ENCODE data around the gene PSAT1.

The PSAT1 gene

DNA sequence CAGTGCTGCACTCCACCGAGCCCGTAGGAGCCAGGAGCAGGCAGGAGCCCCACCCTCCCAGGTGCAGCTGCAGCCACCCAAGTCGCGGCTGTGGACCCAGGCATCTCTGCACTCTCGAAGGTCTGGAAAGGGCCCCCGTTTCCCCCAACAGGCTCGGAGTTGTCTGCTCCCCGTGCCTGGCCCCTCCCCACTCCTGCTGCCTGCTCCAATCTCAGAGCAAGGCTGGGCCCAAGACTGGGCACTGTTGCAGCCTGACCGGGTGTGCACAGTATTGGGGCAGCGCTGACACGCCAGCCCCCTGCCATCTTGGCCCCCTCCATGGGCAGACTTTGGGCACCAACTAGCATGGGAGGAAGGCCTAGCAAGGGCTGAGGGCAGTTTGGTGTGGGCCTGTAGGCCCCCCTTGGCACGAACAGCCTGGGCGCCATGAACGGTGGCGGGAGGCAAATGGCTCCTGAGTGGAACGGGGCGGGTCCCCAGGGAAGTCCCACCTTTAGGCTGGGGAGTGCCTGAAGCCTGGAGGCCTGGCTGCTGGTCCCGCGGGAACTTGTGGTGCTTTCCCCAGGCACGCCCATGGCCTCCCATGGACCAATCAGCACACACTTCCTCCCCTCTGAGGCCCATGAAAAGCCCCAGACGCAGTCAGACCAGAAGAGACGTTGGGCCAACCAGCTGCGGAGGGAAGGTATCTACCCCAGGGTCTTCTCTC is 60.4 kb downstream of the PSAT1 start:
- Histone ChIP-seq H3K27ac (ENCODE audit: low read length) (no peak overlapping the region), H3K27me3 (ENCODE audit: insufficient read depth, low read length) (no peaks in the 10 kb centered on the region), H3K4me3 (ENCODE audit: low read length) (no peak overlapping the region), H3K4me1 (ENCODE audit: insufficient read depth, low read length) (no peaks in the 10 kb centered on the region), H3K36me3 (ENCODE audit: insufficient read depth, low read depth, low read length) (peaks cover 4% of the 10 kb centered on the region; the same call in 1 of the 2 replicates), H3K9me3 (ENCODE audit: insufficient read depth, low read depth, low read length) (no peaks in the 10 kb centered on the region), H3K9ac (ENCODE audit: low read depth, low read length) (no peak overlapping the region)

DNA sequence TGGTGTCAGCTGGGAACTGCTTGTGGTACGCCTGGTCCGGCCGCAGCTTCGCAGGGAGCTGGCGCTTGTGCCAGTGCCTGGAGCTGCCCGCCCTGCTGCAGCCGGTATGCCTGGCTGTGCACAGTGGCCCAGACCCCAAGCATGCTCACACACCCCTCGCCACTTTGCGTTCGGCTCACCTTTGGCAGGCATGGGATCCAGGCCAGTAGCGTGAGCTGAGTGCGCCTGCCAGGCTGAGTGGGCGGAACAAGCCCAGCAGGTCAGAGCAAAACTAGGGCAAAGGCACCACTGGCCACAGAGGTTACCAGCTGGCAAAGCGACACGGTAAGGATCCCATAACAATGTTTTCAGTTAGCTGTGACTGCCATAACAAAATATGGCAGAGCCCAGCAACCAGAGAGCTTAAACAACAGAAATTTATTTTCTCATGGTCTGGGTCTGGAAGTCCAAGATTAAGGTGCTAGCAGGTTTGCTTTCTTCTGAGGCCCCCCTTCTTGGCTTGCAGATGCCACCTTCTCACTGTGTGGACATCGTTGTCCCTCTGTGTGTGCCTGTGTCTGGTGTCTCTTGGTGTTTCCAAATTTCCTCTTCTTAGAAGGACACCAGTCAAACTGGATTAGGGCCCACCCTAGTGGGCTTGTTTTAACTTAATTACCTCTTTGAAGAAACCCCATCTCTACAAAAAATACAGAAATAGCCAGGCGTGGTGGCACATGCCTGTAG is 61.6 kb downstream of the PSAT1 start:
- Histone ChIP-seq H3K9me3 (ENCODE audit: insufficient read depth, low read depth, low read length) (no peaks in the 10 kb centered on the region), H3K27ac (ENCODE audit: low read length) (no peak overlapping the region), H3K27me3 (ENCODE audit: insufficient read depth, low read length) (no peaks in the 10 kb centered on the region), H3K4me1 (ENCODE audit: insufficient read depth, low read length) (no peaks in the 10 kb centered on the region), H3K9ac (ENCODE audit: low read depth, low read length) (no peak overlapping the region), H3K4me3 (ENCODE audit: low read length) (no peak overlapping the region), H3K36me3 (ENCODE audit: insufficient read depth, low read depth, low read length) (peaks cover 4% of the 10 kb centered on the region; the same call in 1 of the 2 replicates)

DNA sequence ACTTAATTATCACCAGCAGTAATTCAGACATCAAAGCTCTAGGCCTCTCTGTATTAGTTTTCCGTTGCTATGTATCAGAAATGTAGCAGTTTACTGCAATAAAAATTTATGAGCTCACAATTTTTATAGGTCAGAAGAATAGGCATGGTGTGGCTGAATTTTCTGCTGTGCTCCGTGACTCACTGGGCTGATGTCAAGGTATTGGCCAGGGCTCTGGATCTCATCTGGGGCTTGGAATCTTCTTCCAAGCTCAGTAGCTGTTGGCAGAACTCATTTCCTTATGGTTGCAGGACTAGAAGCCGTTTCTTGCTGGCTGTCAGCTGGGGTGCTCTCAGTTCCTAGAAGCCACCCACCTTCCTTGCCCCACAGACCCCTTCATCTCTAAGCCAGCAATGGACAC is 66.3 kb downstream of the PSAT1 start:
- no peaks in the 10 kb centered on the region for H3K9me3 ChIP-seq (ENCODE audit: insufficient read depth, low read depth, low read length)
- H3K9ac ChIP-seq (ENCODE audit: low read depth, low read length), result no peak overlapping the region
- peaks cover 7% of the 10 kb centered on the region; the same call in 1 of the 2 replicates for H3K4me1 ChIP-seq (ENCODE audit: insufficient read depth, low read length)
- no peaks in the 10 kb centered on the region for H3K36me3 ChIP-seq (ENCODE audit: insufficient read depth, low read depth, low read length)
- H3K27ac ChIP-seq (ENCODE audit: low read length), result no peak overlapping the region
- no peak overlapping the region for H3K4me3 ChIP-seq (ENCODE audit: low read length)
- no peaks in the 10 kb centered on the region for H3K27me3 ChIP-seq (ENCODE audit: insufficient read depth, low read length)

GRCh38 chr9:78365748-78366697 is 69.1 kb downstream of the PSAT1 start:
- no peaks in the 10 kb centered on the region for H3K9me3 ChIP-seq (ENCODE audit: insufficient read depth, low read depth, low read length)
- H3K36me3 ChIP-seq (ENCODE audit: insufficient read depth, low read depth, low read length), result no peaks in the 10 kb centered on the region
- H3K4me3 ChIP-seq (ENCODE audit: low read length), result no peak overlapping the region
- no peaks in the 10 kb centered on the region for H3K27me3 ChIP-seq (ENCODE audit: insufficient read depth, low read length)
- H3K9ac ChIP-seq (ENCODE audit: low read depth, low read length), result no peak overlapping the region
- no peak overlapping the region for H3K27ac ChIP-seq (ENCODE audit: low read length)
- H3K4me1 ChIP-seq (ENCODE audit: insufficient read depth, low read length), result peaks cover 7% of the 10 kb centered on the region; the same call in 1 of the 2 replicates

DNA sequence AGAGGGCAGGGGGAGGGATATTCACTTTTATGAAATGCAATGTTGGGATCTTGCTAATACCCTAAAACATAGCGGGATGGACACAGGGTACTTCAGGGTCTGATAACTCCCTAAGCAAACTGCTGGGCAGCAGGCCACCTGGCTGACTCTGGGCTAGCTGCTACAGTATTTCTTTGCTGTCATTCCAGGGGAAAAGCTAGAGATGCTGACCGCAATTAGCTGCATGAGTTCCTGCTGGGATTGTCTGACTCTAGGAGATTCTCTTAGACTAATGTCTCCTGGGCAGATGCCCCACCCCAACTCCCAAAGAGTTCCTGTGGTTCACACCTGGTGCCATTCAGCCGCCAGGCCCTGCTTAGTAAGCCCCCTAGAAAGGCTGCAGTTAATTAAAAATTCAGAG is 69.9 kb downstream of the PSAT1 start:
- no peak overlapping the region for H3K4me3 ChIP-seq (ENCODE audit: low read length)
- no peaks in the 10 kb centered on the region for H3K27me3 ChIP-seq (ENCODE audit: insufficient read depth, low read length)
- H3K9me3 ChIP-seq (ENCODE audit: insufficient read depth, low read depth, low read length), result no peaks in the 10 kb centered on the region
- H3K4me1 ChIP-seq (ENCODE audit: insufficient read depth, low read length), result peaks cover 7% of the 10 kb centered on the region; the same call in 1 of the 2 replicates
- no peak overlapping the region for H3K9ac ChIP-seq (ENCODE audit: low read depth, low read length)
- no peaks in the 10 kb centered on the region for H3K36me3 ChIP-seq (ENCODE audit: insufficient read depth, low read depth, low read length)
- H3K27ac ChIP-seq (ENCODE audit: low read length), result no peak overlapping the region

DNA sequence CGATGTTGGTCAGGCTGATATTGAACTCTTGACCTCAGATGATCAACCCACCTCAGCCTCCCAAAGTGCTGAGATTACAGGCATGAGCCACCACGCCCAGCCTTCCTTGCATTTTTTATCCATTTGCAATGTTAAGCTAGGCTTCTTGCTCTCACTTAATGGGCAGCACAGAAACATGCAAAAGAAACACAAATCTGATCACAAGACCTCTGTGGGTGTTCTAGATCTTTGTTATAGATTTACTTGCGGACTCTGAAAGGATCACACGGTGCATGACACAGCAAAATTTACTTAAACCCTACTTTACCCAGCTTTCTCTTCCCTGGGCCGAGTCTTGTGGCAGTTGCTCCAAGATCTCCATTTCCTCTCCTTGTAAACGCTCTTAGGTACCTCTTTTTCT is 71.3 kb downstream of the PSAT1 start:
- Histone ChIP-seq H3K27ac (ENCODE audit: low read length) (no peak overlapping the region), H3K27me3 (ENCODE audit: insufficient read depth, low read length) (no peaks in the 10 kb centered on the region), H3K9ac (ENCODE audit: low read depth, low read length) (no peak overlapping the region), H3K36me3 (ENCODE audit: insufficient read depth, low read depth, low read length) (no peaks in the 10 kb centered on the region), H3K4me1 (ENCODE audit: insufficient read depth, low read length) (peaks cover 7% of the 10 kb centered on the region; the same call in 1 of the 2 replicates), H3K9me3 (ENCODE audit: insufficient read depth, low read depth, low read length) (no peaks in the 10 kb centered on the region), H3K4me3 (ENCODE audit: low read length) (no peak overlapping the region)

DNA sequence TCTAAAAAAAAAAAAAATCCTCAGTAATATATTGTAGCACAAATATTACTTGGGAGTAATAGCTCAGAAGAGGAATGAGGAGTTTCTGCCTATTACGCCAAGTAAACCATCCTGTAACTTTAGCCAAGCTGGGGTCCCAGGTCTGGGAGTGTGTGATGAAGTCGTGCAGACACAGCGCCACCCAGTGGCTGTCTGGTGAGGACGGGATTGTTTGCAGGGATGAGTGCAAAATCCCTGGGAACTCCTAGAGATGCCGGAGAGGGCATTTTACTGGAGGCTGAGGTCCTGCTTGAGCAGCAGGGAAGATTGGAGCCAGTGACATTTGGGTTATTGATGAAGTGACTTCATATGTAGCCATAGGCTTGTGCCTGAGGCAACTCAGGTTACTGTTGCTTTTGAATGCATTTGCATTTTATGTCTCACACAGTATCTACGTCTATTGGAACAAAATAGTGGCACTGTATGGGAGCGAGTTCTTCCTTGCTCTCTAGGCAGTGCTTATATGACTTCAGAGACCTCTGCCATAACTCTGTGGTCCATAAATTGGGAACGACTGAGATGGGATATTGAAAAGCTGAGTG is 72.8 kb downstream of the PSAT1 start:
- H3K4me3 ChIP-seq (ENCODE audit: low read length), result no peak overlapping the region
- no peak overlapping the region for H3K27ac ChIP-seq (ENCODE audit: low read length)
- no peak overlapping the region for H3K9ac ChIP-seq (ENCODE audit: low read depth, low read length)

DNA sequence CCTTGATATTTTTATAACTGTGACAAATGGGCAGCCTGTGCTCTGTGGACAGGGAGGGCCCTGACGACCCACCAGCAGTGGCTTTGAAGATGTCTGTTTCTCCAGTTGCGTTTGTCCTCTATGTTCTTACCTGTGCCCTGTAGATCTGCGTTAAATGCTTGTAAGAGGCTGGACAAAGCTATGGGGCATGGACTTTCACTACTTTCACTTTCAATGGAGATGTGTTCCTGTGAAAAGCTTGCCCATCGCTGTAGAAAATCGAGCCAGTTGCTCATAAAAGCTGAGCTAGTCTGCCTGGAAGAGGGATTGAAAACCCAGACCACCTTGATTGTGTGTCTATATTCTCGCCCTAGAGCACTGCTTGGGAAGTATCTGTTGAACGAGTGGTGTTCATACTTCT is 74.1 kb downstream of the PSAT1 start:
- Histone ChIP-seq H3K4me3 (ENCODE audit: low read length) (no peak overlapping the region), H3K27ac (ENCODE audit: low read length) (no peak overlapping the region), H3K36me3 (ENCODE audit: insufficient read depth, low read depth, low read length) (no peaks in the 10 kb centered on the region), H3K9ac (ENCODE audit: low read depth, low read length) (no peak overlapping the region), H3K9me3 (ENCODE audit: insufficient read depth, low read depth, low read length) (no peaks in the 10 kb centered on the region), H3K27me3 (ENCODE audit: insufficient read depth, low read length) (no peaks in the 10 kb centered on the region), H3K4me1 (ENCODE audit: insufficient read depth, low read length) (no peaks in the 10 kb centered on the region; the same call in 1 of the 2 replicates)

More for the DNA sequence above, 72.8 kb downstream of the PSAT1 start:
- H3K9me3 ChIP-seq (ENCODE audit: insufficient read depth, low read depth, low read length), result no peaks in the 10 kb centered on the region
- H3K4me1 ChIP-seq (ENCODE audit: insufficient read depth, low read length), result peaks cover 6% of the 10 kb centered on the region; the same call in 1 of the 2 replicates
- H3K27me3 ChIP-seq (ENCODE audit: insufficient read depth, low read length), result no peaks in the 10 kb centered on the region
- no peaks in the 10 kb centered on the region for H3K36me3 ChIP-seq (ENCODE audit: insufficient read depth, low read depth, low read length)

- Histone ChIP-seq H3K36me3 (ENCODE audit: insufficient read depth, low read depth, low read length) (no peaks in the 10 kb centered on the region), H3K27ac (ENCODE audit: low read length) (no peak overlapping the region), H3K9ac (ENCODE audit: low read depth, low read length) (no peak overlapping the region), H3K4me3 (ENCODE audit: low read length) (no peak overlapping the region), H3K27me3 (ENCODE audit: insufficient read depth, low read length) (no peaks in the 10 kb centered on the region), H3K9me3 (ENCODE audit: insufficient read depth, low read depth, low read length) (no peaks in the 10 kb centered on the region), H3K4me1 (ENCODE audit: insufficient read depth, low read length) (no peaks in the 10 kb centered on the region; the same call in 1 of the 2 replicates)
Measured at GRCh38 chr9:78371981-78372380, 75.1 kb downstream of the PSAT1 start.

All from iPS-20b (cell line).